HCEC 1CT (cell line): ENCODE data around the gene ARRB2.
"Not testable (repeated sequence)": the region's sequence is repeated elsewhere in the genome, so short reads cannot be mapped to it uniquely, and the experiment has no call there.

Experiments
- DNase-seq: peaks from one replicate; pipeline ENCODE4 v3.0.0-alpha.2; 2017

Gene ARRB2

DNA sequence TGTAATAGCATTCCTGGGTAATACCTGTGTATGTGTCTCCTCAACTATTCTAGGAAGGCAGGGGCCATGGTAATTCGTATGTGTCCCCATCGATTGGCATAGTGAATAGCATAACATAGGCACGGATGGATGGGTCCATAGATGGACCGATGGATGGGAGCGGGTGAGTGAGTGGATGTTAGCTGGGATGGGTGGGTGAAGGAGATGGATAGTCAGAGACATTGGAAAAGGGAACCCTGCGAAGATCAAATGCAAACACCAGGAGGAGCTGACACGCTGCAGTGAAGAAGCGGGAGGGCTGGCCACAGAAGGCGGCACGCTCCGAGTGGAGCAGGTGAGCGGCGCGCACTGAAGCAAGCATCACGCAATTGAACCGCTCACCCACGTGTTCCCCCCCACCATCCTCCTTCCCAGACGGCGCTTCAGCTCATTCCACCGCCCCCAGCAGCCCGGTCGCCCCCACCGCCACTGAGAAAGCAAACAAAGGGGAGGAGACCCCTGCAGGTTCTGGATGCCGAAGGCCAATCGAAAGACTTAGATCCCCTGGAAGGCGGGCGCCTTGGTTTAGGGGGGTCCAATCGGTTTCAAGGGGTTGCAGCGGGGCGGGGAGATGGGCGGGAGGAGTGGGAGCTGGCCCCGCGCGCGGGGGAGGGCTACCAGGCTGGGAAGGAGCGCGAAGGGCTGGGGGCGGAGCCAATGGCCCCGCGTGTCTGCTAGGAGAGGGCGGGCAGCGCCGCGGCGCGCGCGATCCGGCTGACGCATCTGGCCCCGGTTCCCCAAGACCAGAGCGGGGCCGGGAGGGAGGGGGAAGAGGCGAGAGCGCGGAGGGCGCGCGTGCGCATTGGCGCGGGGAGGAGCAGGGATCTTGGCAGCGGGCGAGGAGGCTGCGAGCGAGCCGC, at the start of gene ARRB2:
TSS of gene ARRB2 (plus strand) at position 839 of the 899 bp plus-strand sequence. CDS start 90 bp downstream, outside the sequence.
- peak; percentile 96 for DNase-seq

DNA sequence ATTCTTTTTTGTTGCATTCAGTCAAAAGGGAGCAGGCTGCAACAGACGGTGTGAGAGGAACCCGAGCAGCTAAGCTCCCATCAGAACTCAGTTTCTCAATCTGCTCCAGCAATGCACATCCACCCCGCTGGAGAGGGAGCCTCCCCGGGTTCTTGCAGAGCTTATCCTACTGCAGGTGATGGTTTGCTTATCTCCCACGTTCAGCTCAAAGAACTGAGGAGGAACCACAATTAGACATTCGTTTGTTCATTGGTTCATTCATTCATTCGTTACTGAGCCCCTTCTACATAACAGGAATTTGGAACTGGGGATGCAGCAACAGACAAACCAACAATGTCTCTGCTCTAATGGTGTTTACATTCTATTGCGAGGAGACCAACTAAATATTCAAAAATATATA, 46.7 kb upstream of the ARRB2 start:
- DNase-seq = no peak

DNA sequence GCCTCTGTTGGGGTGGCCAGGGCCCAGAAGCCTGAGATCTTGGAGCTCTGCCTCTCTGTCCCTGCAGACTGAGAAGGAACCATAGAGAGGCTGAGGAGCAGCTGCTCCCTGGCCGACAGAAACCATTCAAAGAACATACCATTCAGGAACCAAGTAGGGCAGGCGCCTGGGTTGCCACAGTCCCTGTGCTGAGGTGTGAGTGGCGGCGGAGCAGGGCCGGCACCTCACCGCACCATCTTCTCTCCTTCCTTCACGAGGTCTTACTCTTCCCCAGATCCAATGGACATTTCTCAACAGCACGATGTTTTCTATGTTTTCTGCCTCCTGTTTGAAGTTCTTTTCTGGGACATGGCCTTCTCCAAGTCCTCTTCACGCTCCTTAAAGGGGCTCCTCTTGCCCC, 46.2 kb upstream of the ARRB2 start:
- no peak for DNase-seq

DNA sequence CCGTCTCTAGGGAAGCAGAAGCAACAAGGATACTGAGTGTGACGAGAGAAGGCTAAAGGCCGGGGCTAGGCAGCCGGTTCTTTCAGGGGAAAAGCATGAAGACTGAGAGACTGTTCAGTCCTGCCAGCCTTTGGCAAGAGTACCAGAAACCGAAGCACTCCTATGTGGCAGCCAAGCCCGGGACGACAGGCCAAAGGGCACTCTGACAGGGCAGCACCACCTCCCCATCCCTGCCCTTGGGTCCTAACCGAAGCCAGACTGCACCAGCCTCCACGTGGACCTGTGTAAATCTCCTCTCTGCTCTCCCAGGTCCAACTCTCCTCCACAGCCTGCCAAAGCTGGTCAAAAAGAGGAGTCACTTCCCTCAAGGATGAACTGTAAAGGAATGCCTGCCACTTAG, 45.4 kb upstream of the ARRB2 start:
- DNase-seq = no peak

DNA sequence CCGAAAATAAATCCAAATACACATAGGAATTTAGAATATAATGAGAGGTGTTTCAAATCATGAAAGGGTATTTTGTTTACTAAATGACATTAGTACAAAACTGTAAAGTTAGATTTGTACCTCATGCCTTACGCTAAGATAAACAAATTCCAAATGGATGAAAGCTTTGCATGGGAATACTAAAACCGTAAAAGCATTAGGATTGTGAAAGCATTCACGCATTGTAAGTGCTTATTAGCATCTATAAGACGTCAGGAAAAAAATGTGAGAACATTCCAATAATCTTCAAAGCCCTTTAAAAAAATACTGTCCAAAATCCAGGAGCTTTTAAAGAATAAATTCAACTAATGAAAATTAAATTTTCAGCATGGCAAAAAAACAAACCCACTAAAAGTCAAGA, 44.1 kb upstream of the ARRB2 start:
- DNase-seq = no peak

DNA sequence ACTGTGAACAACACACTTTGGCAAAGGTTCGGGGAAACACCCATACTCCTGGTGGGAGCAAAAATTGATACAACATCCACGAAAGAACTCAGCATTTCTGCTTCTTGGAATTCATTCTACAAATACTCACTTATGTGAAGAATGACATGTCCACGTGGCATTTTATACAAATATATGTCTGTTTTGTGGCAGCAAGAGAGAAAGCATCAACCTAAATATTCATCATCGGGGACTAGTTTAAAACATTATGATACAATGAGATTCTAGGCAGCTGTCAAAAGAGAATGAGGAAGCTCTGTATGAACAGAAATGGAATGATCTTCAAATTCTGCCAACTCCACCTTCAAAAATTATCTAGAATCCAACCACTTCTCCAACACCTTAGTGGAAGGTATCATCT, 43.3 kb upstream of the ARRB2 start:
- DNase-seq = no peak

DNA sequence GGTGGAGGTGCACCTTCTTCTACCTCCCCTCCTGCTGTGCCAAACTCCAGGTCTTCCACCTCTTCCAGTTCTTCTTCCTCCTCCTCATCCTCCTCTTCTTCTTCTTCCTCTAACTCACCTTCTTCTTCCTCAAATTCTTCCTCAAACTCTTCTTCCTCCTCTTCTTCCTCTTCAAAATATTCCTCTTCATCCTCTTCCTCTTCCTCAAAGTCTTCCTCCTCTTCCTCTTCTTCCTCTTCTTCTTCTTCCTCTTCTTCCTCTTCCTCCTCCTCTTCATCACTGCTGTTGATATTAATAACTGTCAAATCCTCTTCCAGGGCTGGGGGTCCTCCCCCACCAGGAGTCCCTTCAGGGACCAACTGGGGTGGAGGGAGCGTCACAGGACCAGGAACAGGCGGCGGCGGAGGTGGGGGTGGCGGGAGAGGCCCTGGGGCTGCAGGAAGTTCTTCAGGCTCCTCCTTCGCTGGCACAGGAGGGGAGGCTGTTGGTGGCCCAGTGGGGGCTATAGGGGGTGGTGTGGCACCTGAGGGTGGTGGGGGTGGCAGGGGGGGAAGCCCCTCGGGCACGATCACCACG, 38.3 kb upstream of the ARRB2 start:
- DNase-seq = no peak

DNA sequence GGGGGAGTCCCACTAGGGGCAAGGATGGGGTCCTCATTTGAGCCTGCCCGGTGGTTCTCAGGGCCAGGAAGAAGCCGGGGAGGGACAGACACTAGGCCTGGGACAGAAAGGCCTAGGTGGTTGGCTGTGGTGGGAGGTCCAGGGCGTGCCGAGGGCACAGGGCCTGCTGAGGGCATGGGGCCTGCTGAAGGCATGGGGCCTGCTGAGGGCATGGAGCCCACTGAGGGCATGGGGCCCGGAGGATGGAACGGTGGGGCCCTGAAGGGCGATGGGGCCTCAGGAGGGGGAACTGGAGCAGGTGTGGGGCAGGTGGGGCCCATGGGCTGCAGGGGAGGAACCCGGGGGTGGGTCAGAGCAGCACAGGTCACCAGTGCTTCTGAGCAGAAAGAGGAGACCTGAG, 37.7 kb upstream of the ARRB2 start:
- no peak for DNase-seq

DNA sequence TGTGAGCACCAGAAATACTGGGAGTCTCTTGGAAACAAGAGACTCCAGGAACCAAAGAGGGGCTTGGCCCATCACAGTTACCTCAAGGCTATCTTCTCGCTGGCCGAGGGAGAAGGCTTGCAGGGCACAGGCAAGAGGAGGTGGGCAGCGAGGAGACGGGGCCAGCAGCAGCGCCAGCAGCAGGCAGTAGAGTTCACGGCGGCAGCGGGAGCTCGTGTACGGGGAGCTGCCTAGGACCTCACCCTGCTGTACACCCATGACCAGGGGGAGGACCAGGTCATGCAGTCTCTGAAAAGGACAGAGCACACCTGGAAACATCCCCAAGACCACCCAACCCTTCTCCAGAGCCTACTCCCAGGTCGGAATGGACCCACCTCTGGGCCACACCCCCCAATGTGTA, 37.3 kb upstream of the ARRB2 start:
- no peak for DNase-seq

DNA sequence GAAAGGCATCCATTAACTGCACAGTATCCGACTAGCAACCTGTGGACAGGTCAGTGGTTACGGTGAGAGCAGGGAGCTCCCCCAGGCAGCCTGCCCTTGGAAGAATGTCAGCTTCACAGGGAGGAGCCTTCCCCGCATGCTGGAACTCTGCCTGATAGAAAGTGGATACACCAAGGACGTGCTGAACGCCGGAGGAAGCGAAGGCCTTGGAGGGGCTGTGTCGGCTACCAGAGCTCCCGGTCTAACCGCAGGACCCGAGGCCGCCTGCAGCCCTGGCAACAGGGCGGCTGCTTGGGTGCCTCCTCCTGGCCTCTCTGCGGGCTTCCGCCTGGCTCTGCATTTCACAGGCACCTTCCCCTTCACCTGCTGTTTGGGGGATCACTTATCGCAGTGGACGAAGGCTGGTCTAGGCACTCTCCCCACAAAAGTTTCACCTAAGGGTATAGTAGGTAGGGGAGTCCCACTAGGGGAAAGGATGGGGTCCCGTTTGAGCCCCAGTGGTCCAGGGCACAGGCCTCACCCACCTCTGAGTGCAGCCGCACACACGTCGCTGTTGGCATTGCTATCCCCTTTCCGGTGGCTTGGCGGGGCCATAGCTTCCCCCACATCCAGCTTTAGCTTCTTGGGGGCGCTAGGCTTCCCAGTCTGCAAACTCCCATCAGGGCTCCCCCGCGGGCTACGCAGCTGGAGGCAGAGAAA, 36.3 kb upstream of the ARRB2 start:
- no peak for DNase-seq

DNA sequence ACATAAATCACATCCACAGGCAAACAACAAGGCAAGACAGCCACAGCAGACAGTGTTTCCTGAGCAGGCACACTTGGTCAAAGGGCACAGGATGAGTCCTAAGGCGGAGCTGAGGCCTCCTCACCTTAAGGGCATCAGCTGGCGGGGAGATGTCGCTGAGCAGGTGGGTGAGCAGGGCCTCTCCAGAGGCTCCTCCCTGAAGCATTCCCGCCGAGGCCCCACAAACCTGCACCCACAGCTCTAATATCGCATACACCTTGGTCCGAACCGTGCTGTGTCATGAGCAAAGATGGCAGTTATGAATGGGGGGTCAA, 35.8 kb upstream of the ARRB2 start:
- DNase-seq = no peak

DNA sequence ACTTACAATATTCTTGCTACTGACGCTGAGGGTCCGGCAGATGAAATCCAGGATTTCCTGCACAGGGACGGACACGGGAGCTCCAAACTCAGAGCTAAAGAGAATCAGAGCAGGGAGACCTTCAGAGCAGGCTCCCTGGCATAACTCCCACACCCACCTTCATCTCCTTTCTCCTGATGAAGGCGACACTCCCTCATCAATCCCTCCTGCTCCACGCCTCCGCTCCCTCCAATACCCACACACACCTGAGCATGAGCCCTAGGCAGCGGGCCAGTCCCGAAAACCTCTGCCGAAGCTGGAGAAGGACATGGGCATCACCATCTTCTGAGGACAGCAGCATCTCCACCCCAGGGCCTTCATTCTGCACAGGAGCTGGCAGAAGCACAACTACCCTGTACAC, 34.6 kb upstream of the ARRB2 start:
- no peak for DNase-seq

DNA sequence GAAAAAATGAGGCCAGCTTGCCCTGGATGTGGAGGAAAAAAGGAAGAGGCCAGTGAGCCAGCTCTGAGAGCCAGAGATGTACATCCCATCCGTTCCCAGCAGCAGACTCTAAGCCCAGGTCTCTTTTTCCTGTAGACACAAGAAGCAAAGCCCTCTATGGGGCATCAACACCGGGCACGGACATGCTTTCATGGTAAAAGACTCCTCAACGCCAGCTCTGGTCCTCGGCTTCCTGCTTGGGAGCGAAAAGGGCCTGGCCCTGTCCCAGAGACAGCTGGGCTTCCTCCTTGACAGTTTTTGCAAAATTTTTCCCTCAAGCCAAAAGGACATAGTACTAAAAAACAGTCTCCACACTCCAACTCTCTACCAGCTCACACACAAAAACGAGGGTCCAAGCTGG, 33.6 kb upstream of the ARRB2 start:
- no peak for DNase-seq

DNA sequence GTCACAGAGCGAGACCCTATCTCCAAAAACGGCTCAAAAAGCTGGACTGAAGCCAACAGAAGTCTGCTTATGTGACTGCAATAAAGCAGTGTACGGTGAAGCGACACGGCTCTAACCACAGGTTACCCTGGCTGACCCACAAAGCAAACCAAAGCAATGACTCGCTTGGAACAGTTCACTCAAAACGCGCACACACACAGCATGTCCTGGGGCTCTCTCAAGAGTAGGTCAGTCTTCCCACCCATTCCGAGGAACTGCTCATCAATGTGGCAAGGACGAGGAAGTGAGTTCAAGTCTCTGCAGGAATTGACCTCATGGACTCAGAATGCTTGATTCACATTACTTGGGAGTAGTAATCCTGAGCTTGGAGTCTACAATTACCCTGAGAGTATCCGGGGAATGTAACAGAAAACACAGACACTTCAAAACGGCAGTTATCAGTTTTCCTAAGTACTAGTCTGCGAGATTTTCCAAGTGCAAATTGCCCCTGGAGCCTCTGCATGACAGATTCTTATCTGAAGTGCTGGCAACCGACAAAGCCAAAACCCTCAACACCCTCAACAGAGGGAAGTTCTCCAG, 31.9 kb upstream of the ARRB2 start:
- DNase-seq = peak; percentile 88

DNA sequence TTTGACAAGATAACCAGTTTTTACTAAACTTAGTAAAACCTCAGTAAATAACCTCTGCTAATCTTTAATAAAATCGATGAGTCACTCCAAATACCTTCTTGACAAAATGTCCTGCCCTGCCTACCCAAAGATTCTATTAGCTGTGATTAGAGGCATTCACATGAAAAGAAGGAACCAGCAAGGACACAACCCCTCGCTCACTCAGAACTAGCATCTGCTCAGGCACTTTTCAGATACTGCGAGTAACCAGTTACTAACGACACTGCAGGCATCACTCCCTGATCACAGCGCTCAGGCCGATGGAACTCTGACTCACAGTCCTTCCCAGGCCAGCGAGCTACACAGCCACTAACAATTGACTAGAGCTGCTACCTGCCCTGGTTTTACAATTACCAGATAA, 30.8 kb upstream of the ARRB2 start:
- peak; percentile 62 for DNase-seq

DNA sequence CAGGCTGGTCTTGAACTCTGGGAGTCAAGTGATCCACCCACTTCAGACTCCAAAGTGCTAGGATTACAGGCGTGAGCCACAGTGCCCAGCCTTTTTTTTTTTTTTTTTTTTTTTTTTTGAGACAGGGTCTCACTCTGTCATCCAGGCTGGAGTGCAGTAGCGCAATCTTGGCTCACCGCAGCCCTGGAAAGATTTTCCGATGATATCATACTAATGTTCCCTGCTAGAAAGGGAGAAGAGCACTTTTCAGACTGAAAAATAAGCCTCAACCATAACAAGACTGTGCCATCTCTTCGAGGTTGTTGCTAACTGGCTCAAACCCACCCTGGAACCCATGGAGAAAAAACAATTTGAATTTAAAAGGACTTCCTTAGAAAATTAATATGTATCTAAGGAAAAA, 26.7 kb upstream of the ARRB2 start:
- not testable (repeated sequence) for DNase-seq

DNA sequence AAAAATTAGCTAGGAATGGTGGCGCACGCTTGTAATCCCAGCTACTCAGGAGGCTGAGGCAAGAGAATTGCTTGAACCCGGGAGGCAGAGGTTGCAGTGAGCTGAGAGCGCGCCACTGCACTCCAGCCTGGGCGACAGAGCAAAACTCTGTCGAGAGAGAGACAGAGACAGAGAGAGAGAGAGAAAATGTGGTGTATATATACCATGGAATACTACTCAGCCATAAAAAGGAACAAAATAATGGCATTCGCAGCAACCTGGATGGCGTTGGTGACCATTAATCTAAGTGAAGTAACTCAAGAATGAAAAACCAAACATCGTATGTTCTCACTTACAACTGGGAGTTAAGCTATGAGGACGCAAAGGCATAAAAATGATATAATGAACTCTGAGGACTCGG, 20.6 kb upstream of the ARRB2 start:
- DNase-seq = not testable (repeated sequence)

DNA sequence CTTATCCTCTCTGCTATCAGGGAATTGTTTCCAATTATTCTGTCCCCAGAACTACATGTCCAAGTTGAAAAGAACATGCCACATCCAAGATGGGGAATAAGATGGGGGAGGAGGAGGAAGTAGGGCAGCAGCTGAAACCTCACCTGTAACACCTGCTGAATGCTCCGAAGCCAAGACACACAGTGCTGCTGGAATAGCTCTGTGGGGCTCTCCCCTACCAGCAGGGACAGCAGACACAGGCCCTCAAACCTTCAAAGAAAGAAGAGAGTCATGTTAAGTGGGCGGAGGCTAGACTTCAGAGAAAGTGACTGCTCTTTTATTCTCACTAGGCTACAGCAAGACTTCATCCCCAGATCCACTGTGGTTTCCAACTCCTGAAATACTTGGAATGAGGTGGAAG, 19.7 kb upstream of the ARRB2 start:
- no peak for DNase-seq

DNA sequence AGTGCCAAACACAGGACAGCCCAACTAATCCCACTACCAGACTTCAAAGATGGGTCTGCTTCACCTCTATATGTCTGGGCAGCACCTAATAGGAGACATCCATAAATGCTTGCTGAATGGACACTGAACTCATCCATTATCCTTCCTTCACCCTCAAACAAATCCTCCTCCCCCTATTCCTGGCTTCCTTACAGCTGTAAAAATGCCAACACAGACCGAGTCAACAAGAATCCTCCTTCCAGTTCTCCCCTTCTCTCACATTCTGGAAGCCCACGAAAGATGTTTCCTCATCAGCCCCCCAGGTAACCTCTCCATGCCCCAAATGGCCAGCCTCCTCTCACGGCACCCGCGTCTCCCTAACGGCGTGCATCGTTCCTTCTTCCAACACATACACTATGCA, 18.7 kb upstream of the ARRB2 start:
- DNase-seq = no peak

DNA sequence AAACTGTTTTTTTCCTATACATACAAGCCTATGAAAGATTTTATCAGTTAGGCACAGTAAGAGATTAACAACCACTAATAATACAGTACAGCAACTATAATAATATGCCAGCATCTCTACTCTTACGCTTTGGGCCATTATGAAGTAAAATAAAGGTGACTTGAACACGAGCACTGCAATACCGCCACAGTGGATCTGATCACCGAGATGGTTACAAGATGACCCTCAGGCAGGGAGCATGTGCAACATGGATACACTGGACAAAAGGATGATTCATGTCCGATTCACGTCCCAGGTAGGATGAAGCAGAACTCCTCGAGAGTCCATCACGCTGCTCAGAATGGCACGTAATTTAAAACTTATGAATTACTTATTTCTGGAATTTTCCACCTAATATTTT, 17.0 kb upstream of the ARRB2 start:
- DNase-seq = no peak

DNA sequence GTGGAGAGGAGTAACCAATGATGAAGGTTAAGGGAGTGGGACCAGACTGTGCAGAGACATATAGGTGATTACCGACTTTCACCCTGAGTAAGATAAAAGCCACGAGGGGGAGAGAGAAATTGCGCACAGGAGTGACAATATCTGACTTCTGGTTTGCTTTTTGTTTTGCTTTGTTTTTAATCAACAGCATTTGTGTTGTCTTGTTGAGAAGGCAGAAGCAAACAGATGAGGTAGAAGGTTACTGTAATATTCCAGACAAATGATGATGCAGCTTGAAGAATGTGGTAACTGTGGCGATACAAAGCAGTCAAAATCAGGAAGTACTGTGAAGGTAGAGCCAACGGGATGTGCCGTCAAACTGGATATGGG, 14.0 kb upstream of the ARRB2 start:
- no peak for DNase-seq

DNA sequence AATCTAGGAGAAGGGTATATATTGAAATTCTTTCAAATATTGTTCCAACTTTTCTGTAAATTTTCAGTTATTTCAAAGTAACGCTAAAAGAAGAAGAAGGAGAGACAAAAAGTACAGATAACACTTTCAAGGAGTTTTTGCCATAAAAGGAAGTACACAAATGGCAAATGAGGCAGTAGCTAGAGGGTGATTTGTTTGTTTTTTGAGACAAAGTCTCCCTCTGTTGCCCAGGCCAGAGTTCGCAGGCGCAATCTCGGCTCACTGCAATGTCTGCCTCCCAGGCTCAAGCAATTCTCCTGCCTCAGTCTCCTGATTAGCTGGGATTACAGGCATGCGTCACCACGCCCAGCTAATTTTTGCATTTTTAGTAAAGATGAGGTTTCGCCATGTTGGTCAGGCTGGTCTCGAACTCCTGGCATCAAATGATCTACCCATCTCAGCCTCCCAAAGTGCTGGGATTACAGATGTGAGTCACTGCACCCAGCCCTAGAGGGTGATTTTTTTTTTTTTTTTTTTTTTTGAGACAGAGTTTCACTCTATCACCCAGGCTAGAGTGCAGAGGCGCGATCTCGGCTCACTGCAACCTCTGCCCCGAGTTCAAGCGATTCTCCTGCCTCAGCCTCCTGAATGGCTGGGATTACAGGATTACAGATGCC, 10.9 kb upstream of the ARRB2 start:
- DNase-seq = not testable (repeated sequence)

DNA sequence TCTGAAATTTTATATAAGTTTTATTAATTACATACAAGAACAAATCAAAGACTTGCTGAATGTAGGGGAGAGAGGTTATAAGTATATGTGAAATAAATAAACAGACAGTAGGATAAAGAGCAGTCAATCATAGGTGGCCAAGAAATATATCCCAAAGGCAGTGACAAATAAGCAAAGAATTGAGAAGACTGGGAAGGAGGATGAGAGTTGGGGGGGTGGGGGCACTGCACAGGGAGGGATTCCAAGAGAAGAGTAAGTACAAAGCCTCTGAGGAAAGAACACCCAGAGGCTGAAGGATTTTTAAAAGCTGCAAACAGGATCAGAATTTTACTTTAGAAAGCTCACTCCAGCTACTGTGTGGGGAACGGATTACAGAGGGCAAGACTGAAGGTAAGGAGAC, 9.3 kb upstream of the ARRB2 start:
- no peak for DNase-seq

DNA sequence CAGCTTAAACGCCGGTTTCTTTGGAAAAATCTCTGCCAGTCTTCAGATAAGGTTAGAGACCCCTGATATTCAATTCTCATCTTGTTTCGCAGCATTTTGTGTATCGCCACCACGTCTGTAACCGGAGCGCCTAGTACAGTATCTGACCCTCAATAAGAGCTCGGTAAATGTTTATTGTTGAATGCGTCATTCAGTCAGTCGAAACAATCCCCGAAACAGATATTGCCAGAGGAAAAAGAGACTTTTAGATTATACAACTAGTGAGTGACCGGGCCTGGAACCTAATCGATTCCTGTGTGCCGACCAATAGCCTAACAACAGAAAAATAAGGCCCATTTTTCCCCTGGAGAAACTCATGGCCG, 7.1 kb upstream of the ARRB2 start:
- no peak for DNase-seq
